HepG2 (cell line): Measurements from ENCODE around the gene YIPF4. TPM values are rescaled to one million over a fixed set of nuclear protein-coding genes. Genes with fewer than 3 reads are reported as not detected.
A peak's percentile ranks its signal among the peaks of the same experiment; 100 is the strongest.

Experiments used
- ARNT ChIP-seq: fragments of 450-650 bp; IDR thresholded peaks from 2 replicates; pipeline ENCODE4 v1.6.1; 2017
- KLF11 ChIP-seq: IDR thresholded peaks from 2 replicates; pipeline ENCODE4 v1.6.1; 2016; ENCODE audit warnings: missing compliant biosample characterization
- POLR2AphosphoS5 ChIP-seq: IDR thresholded peaks from 2 replicates; pipeline ENCODE4 v1.6.1; 2012; ENCODE audit warnings: low read depth, low read length
- PTBP1 ChIP-seq: fragments of 200-400 bp; formaldehyde crosslinking; IDR thresholded peaks from 2 replicates; pipeline ENCODE4 v1.6.1; 2018; ENCODE audit warnings: low read length, low read depth; ENCODE audit not compliant: poor library complexity, severe bottlenecking
- SMC3 ChIP-seq: IDR thresholded peaks from 2 replicates; pipeline ENCODE4 v1.6.1; 2011; ENCODE audit warnings: low read length, improper control_type of control experiment
- SP5 ChIP-seq: IDR thresholded peaks from 2 replicates; pipeline ENCODE4 v1.6.1; 2016; ENCODE audit warnings: low read depth, borderline replicate concordance
- THAP11 ChIP-seq: IDR thresholded peaks from 2 replicates; pipeline ENCODE4 v1.6.1; 2016; ENCODE audit warnings: missing biosample characterization, missing genetic modification reagents
- TSC22D2 ChIP-seq: sonication (generic); formaldehyde crosslinking; IDR thresholded peaks from 2 replicates; pipeline ENCODE4 v1.5.1; 2020; ENCODE audit warnings: missing genetic modification reagents, mild to moderate bottlenecking, borderline replicate concordance
- U2AF2 ChIP-seq: fragments of 200-400 bp; formaldehyde crosslinking; IDR thresholded peaks from 2 replicates; pipeline ENCODE4 v1.6.1; 2017; ENCODE audit warnings: low read depth, mild to moderate bottlenecking, low read length
- ZC3H4 ChIP-seq: sonication (generic); formaldehyde crosslinking; IDR thresholded peaks from 2 replicates; pipeline ENCODE4 v1.4.0; 2020; ENCODE audit warnings: missing genetic modification reagents, borderline replicate concordance
- ZNF3 ChIP-seq: IDR thresholded peaks from 2 replicates; pipeline ENCODE4 v1.7.0; 2017; ENCODE audit warnings: inconsistent platforms
- ZNF747 ChIP-seq: sonication (generic); formaldehyde crosslinking; IDR thresholded peaks from 2 replicates; pipeline ENCODE4 v1.8.1; 2023; ENCODE audit warnings: missing genetic modification reagents, mild to moderate bottlenecking, borderline replicate concordance
- ZSCAN9 ChIP-seq: IDR thresholded peaks from 2 replicates; pipeline ENCODE4 v1.6.1; 2016; ENCODE audit warnings: borderline replicate concordance
- polyA plus RNA-seq, 8 experiments: library from polyadenylated mRNA; depleted of rRNA in 3 of 8; stranded (reverse) in 7 of 8; unstranded in 1 of 8; fragments of >200 nt; fragmentation: Illumina TruSeq in 4 of 8; extraction: Trizol in 4 of 8; gene quantifications; 2 replicates each; pipeline versions ENCODE4 v1.2.1 to v1.2.3, GENCODE V29; 2011 to 2016; ENCODE audit warnings: low read depth in 4 of 8, missing spikeins in 1 of 8, mixed read lengths in 1 of 8; ENCODE audit not compliant: insufficient read depth in 1 of 8
- total RNA-seq, 5 experiments: library from RNA; depleted of rRNA; stranded (reverse); fragments of >200 nt; fragmentation: Illumina TruSeq; extraction: Trizol; gene quantifications; 2 replicates each; pipeline ENCODE4 v1.2.3, GENCODE V29; 2016; ENCODE audit warnings: low read depth in 1 of 5
- TF ChIP-seq, protein P1 (sequence below): sonication (generic); IDR thresholded peaks from 2 replicates; pipeline ENCODE4 v1.6.1; 2016; ENCODE audit warnings: low read depth, borderline replicate concordance
- TF ChIP-seq, protein P2 (sequence below): sonication (generic); formaldehyde crosslinking; IDR thresholded peaks from 2 replicates; pipeline ENCODE4 v1.4.0; 2020; ENCODE audit warnings: missing genetic modification reagents, mild to moderate bottlenecking, borderline replicate concordance
- TF ChIP-seq, protein P3 (sequence below): IDR thresholded peaks from 2 replicates; pipeline ENCODE4 v1.6.1; 2016; ENCODE audit warnings: low read depth
- TF ChIP-seq, protein P4 (sequence below): sonication (generic); formaldehyde crosslinking; IDR thresholded peaks from 2 replicates; pipeline ENCODE4 v1.4.0; 2020; ENCODE audit warnings: mild to moderate bottlenecking, missing genetic modification reagents
- TF ChIP-seq, protein P5 (sequence below): sonication (generic); formaldehyde crosslinking; IDR thresholded peaks from 2 replicates; pipeline ENCODE4 v1.9.0; 2022; ENCODE audit warnings: missing genetic modification reagents, mild to moderate bottlenecking, borderline replicate concordance

Gene YIPF4
- total and polyA plus RNA-seq, 2 of the 13 experiments (the other 11 are each of a cell fraction or from before 2014, with no cell fraction given), result 19.0 to 43.9 TPM

DNA sequence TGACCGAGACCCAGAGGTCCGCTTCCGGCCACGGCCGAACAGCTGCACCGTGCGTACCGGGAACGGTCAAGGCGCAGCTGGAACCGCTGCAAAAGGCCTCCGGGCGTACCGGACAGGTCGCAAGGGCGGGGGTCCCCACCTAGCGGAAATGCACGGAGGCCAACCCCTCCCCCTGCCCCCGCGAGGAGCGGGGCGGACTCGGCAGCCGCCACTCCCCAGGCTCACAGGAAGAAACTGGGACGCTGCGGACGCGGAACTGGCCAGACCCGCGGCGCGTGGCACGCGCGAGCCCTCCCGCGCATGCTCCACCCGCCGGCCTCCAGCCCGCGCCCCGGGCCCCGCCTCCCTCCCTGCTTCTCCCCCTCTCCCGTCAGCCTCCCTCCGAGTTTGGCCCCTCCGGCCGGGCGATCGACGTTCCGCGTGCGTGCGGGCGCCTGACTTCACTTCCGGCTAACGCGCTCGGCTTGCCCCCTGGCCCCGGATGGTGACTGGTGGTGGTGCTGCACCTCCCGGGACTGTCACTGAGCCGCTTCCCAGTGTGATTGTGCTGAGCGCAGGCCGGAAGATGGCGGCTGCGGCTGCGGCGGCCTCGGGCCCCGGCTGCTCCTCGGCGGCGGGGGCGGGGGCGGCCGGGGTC lies 79.1 kb downstream of the YIPF4 start, which contains the start of gene BIRC6 (continued):
- TF ChIP-seq TSC22D2 (peak; percentile 71), THAP11 (CRISPR knock-in tag) (peak; percentile 92), ARNT (no peak), ZNF747 (CRISPR knock-in tag) (peak; percentile 84; the same call in 1 of the 2 replicates), SP5 (CRISPR knock-in tag) (peak; percentile 56), KLF11 (CRISPR knock-in tag) (peak; percentile 95), ZC3H4 (CRISPR knock-in tag) (peak; percentile 86; the same call in 1 of the 2 replicates), ZNF3 (peak; percentile 72; the same call in 1 of the 2 replicates), U2AF2 (peak; percentile 29; the same call in 1 of the 2 replicates), PTBP1 (peak; percentile 32), POLR2AphosphoS5 (peak; percentile 96), SMC3 (no peak), ZSCAN9 (CRISPR knock-in tag) (peak; percentile 92)
- TF ChIP-seq, protein P1, sequence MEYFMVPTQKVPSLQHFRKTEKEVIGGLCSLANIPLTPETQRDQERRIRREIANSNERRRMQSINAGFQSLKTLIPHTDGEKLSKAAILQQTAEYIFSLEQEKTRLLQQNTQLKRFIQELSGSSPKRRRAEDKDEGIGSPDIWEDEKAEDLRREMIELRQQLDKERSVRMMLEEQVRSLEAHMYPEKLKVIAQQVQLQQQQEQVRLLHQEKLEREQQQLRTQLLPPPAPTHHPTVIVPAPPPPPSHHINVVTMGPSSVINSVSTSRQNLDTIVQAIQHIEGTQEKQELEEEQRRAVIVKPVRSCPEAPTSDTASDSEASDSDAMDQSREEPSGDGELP, result peak; percentile 86
- TF ChIP-seq, protein P2, sequence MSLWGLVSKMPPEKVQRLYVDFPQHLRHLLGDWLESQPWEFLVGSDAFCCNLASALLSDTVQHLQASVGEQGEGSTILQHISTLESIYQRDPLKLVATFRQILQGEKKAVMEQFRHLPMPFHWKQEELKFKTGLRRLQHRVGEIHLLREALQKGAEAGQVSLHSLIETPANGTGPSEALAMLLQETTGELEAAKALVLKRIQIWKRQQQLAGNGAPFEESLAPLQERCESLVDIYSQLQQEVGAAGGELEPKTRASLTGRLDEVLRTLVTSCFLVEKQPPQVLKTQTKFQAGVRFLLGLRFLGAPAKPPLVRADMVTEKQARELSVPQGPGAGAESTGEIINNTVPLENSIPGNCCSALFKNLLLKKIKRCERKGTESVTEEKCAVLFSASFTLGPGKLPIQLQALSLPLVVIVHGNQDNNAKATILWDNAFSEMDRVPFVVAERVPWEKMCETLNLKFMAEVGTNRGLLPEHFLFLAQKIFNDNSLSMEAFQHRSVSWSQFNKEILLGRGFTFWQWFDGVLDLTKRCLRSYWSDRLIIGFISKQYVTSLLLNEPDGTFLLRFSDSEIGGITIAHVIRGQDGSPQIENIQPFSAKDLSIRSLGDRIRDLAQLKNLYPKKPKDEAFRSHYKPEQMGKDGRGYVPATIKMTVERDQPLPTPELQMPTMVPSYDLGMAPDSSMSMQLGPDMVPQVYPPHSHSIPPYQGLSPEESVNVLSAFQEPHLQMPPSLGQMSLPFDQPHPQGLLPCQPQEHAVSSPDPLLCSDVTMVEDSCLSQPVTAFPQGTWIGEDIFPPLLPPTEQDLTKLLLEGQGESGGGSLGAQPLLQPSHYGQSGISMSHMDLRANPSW (CRISPR knock-in tag), result no peak; the same call in 1 of the 2 replicates
- TF ChIP-seq, protein P3, sequence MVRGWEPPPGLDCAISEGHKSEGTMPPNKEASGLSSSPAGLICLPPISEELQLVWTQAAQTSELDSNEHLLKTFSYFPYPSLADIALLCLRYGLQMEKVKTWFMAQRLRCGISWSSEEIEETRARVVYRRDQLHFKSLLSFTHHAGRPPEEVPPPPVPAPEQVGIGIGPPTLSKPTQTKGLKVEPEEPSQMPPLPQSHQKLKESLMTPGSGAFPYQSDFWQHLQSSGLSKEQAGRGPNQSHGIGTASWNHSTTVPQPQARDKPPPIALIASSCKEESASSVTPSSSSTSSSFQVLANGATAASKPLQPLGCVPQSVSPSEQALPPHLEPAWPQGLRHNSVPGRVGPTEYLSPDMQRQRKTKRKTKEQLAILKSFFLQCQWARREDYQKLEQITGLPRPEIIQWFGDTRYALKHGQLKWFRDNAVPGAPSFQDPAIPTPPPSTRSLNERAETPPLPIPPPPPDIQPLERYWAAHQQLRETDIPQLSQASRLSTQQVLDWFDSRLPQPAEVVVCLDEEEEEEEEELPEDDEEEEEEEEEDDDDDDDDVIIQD, result peak; percentile 95
- TF ChIP-seq, protein P4, sequence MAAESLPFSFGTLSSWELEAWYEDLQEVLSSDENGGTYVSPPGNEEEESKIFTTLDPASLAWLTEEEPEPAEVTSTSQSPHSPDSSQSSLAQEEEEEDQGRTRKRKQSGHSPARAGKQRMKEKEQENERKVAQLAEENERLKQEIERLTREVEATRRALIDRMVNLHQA (CRISPR knock-in tag), result no peak
- TF ChIP-seq, protein P5, sequence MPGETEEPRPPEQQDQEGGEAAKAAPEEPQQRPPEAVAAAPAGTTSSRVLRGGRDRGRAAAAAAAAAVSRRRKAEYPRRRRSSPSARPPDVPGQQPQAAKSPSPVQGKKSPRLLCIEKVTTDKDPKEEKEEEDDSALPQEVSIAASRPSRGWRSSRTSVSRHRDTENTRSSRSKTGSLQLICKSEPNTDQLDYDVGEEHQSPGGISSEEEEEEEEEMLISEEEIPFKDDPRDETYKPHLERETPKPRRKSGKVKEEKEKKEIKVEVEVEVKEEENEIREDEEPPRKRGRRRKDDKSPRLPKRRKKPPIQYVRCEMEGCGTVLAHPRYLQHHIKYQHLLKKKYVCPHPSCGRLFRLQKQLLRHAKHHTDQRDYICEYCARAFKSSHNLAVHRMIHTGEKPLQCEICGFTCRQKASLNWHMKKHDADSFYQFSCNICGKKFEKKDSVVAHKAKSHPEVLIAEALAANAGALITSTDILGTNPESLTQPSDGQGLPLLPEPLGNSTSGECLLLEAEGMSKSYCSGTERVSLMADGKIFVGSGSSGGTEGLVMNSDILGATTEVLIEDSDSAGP (CRISPR knock-in tag), result peak; percentile 94
